HepG2 (cell line): Measurements from ENCODE around the gene NEDD4L. TPM values are rescaled to one million over a fixed set of nuclear protein-coding genes. Genes with fewer than 3 reads are reported as not detected.

ENCODE experiments used
- ARNTL ChIP-seq: sonication (generic); formaldehyde crosslinking; IDR thresholded peaks from 2 replicates; pipeline ENCODE4 v1.4.0; 2020; ENCODE audit warnings: mild to moderate bottlenecking, missing genetic modification reagents
- GABPB1 ChIP-seq: IDR thresholded peaks from 2 replicates; pipeline ENCODE4 v1.6.1; 2016; ENCODE audit warnings: mild to moderate bottlenecking, missing genetic modification reagents, moderate library complexity, missing compliant biosample characterization
- GTF3A ChIP-seq: sonication (generic); formaldehyde crosslinking; conservative IDR thresholded peaks from 2 replicates; pipeline ENCODE4 v1.4.0; 2020; ENCODE audit warnings: mild to moderate bottlenecking, missing genetic modification reagents
- HDAC1 ChIP-seq: sonication (generic); formaldehyde crosslinking; IDR thresholded peaks from 2 replicates; pipeline ENCODE4 v1.5.1; 2020; ENCODE audit warnings: mild to moderate bottlenecking, missing genetic modification reagents
- HOXA5 ChIP-seq: sonication (generic); formaldehyde crosslinking; IDR thresholded peaks from 2 replicates; pipeline ENCODE4 v1.4.0; 2020; ENCODE audit warnings: missing genetic modification reagents
- HOXA9 ChIP-seq: sonication (generic); formaldehyde crosslinking; IDR thresholded peaks from 2 replicates; pipeline ENCODE4 v1.8.1; 2022; ENCODE audit warnings: missing genetic modification reagents, mild to moderate bottlenecking, moderate library complexity, borderline replicate concordance
- KDM5B ChIP-seq: sonication (generic); formaldehyde crosslinking; IDR thresholded peaks from 2 replicates; pipeline ENCODE4 v1.4.0; 2020; ENCODE audit warnings: missing genetic modification reagents, mild to moderate bottlenecking, borderline replicate concordance
- MTA3 ChIP-seq: sonication (generic); formaldehyde crosslinking; IDR thresholded peaks from 2 replicates; pipeline ENCODE4 v1.4.0; 2020; ENCODE audit warnings: missing genetic modification reagents
- NCOA2 ChIP-seq: sonication (generic); formaldehyde crosslinking; IDR thresholded peaks from 2 replicates; pipeline ENCODE4 v1.8.0; 2022; ENCODE audit warnings: inconsistent platforms
- PCBP1 ChIP-seq: fragments of 200-400 bp; formaldehyde crosslinking; IDR thresholded peaks from 2 replicates; pipeline ENCODE4 v1.6.1; 2017; ENCODE audit warnings: mild to moderate bottlenecking, low read depth, low read length, borderline replicate concordance
- REPIN1 ChIP-seq: sonication (generic); formaldehyde crosslinking; IDR thresholded peaks from 2 replicates; pipeline ENCODE4 v1.8.0; 2022; ENCODE audit warnings: missing genetic modification reagents, low read depth, mild to moderate bottlenecking, borderline replicate concordance
- SIX1 ChIP-seq: sonication (generic); formaldehyde crosslinking; IDR thresholded peaks from 2 replicates; pipeline ENCODE4 v1.4.0; 2020; ENCODE audit warnings: missing genetic modification reagents, borderline replicate concordance
- SMAD3 ChIP-seq: sonication (generic); formaldehyde crosslinking; IDR thresholded peaks from 2 replicates; pipeline ENCODE4 v1.4.0; 2020; ENCODE audit warnings: missing genetic modification reagents
- SSRP1 ChIP-seq: IDR thresholded peaks from 2 replicates; pipeline ENCODE4 v1.6.1; 2016; ENCODE audit warnings: control low read depth
- TARDBP ChIP-seq: sonication (generic); formaldehyde crosslinking; IDR thresholded peaks from 2 replicates; pipeline ENCODE4 v1.8.0; 2022; ENCODE audit warnings: mild to moderate bottlenecking, missing genetic modification reagents
- U2AF1 ChIP-seq: fragments of 200-400 bp; formaldehyde crosslinking; optimal IDR thresholded peaks from 2 replicates; pipeline ENCODE3; 2017; ENCODE audit warnings: mild to moderate bottlenecking, low read depth, low read length
- XRCC5 ChIP-seq: fragments of 200-400 bp; formaldehyde crosslinking; optimal IDR thresholded peaks from 2 replicates; pipeline ENCODE3; 2017; ENCODE audit warnings: mild to moderate bottlenecking, low read length
- YY1 ChIP-seq: IDR thresholded peaks from 2 replicates; pipeline ENCODE4 v1.6.1; 2011; ENCODE audit warnings: low read length, low read depth, moderate library complexity, mild to moderate bottlenecking; ENCODE audit not compliant: insufficient read depth, insufficient replicate concordance
- ZFP37 ChIP-seq: sonication (generic); formaldehyde crosslinking; IDR thresholded peaks from 2 replicates; pipeline ENCODE4 v1.4.0; 2020; ENCODE audit warnings: missing genetic modification reagents, borderline replicate concordance
- ZNF205 ChIP-seq: IDR thresholded peaks from 2 replicates; pipeline ENCODE4 v1.6.1; 2018; ENCODE audit warnings: missing biosample characterization, missing genetic modification reagents
- ZNF235 ChIP-seq: sonication (generic); formaldehyde crosslinking; IDR thresholded peaks from 2 replicates; pipeline ENCODE4 v1.8.1; 2023; ENCODE audit warnings: mild to moderate bottlenecking, missing genetic modification reagents, borderline replicate concordance
- ZNF383 ChIP-seq: sonication (generic); formaldehyde crosslinking; IDR thresholded peaks from 2 replicates; pipeline ENCODE4 v1.4.0; 2020; ENCODE audit warnings: missing genetic modification reagents, mild to moderate bottlenecking, borderline replicate concordance
- ZNF557 ChIP-seq: sonication (generic); formaldehyde crosslinking; IDR thresholded peaks from 2 replicates; pipeline ENCODE4 v1.4.0; 2020; ENCODE audit warnings: missing genetic modification reagents
- ZNF850 ChIP-seq: sonication (generic); formaldehyde crosslinking; conservative IDR thresholded peaks from 2 replicates; pipeline ENCODE4 v1.9.0; 2021; ENCODE audit warnings: mild to moderate bottlenecking, missing genetic modification reagents
- ZSCAN29 ChIP-seq: sonication (generic); formaldehyde crosslinking; conservative IDR thresholded peaks from 2 replicates; pipeline ENCODE4 v1.4.0; 2020; ENCODE audit warnings: mild to moderate bottlenecking, missing genetic modification reagents
- polyA plus RNA-seq, 8 experiments: library from polyadenylated mRNA; depleted of rRNA in 3 of 8; stranded (reverse) in 7 of 8; unstranded in 1 of 8; fragments of >200 nt; fragmentation: Illumina TruSeq in 4 of 8; extraction: Trizol in 4 of 8; gene quantifications; 2 replicates each; pipeline versions ENCODE4 v1.2.1 to v1.2.3, GENCODE V29; 2011 to 2016; ENCODE audit warnings: low read depth in 4 of 8, missing spikeins in 1 of 8, mixed read lengths in 1 of 8; ENCODE audit not compliant: insufficient read depth in 1 of 8
- total RNA-seq, 5 experiments: library from RNA; depleted of rRNA; stranded (reverse); fragments of >200 nt; fragmentation: Illumina TruSeq; extraction: Trizol; gene quantifications; 2 replicates each; pipeline ENCODE4 v1.2.3, GENCODE V29; 2016; ENCODE audit warnings: low read depth in 1 of 5
- TF ChIP-seq, protein P1 (sequence below): sonication (generic); formaldehyde crosslinking; IDR thresholded peaks from 2 replicates; pipeline ENCODE4 v1.4.0; 2020; ENCODE audit warnings: missing genetic modification reagents
- TF ChIP-seq, protein P2 (sequence below), 2 experiments: fragments of 450-650 bp in 1 of 2; sonication (generic) in 1 of 2; formaldehyde crosslinking; IDR thresholded peaks; 2 replicates each; pipeline versions ENCODE4 v1.5.0 to v1.8.0; 2020 to 2022; ENCODE audit warnings: mild to moderate bottlenecking in 1 of 2, missing genetic modification reagents in 1 of 2

NEDD4L gene
- total and polyA plus RNA-seq, 2 of the 13 experiments (the other 11 are each of a cell fraction or from before 2014, with no cell fraction given), result 168 to 390 TPM

DNA sequence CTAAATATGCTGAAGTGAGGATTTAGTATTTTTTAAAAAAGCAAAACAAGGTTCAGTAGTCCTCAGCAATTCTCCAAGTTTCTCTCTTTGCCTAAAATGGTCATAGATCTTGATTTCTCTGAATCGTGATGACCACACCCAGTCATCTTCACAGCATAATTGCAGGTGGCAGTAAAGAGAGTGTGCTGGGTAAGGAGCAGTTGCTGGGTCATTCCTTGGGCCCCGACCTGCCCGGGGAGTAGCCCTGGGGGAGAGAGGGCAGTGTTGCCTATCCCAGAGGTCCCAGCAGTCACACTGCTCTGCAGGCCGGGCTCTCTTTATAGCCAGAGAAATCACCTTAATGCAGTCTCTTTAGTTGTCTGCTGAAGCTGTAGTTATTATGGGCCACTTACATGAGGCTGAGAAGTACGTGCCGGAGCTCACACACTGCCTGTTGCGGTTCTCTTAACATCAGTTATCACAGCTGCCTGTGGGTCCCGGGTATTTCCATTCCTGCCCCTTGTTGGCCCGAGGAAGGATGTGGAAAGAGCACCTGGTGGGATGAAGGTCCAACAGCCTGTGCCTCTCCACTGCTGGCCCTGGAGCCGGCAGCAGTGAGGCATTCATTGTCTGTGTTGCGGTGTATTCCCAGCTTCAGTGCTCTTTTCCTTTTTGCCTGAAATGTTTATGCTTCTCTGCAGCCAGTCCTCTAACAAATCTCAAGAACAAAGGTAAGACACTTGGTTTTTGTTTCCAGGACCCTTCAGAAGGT lies 354.8 kb downstream of the NEDD4L start (continued):
- TF ChIP-seq NCOA2 (peak; percentile 39; the same call in 1 of the 2 replicates), ZFP37 (CRISPR knock-in tag) (no peak), GABPB1 (CRISPR knock-in tag) (0 out of 2 replicates have a peak, but pooled peaks have one; percentile 16), REPIN1 (peak; percentile 37; the same call in 1 of the 2 replicates), SSRP1 (CRISPR knock-in tag) (no peak; the same call in 1 of the 2 replicates), YY1 (no peak), SIX1 (CRISPR knock-in tag) (0 out of 2 replicates have a peak, but pooled peaks have one; percentile 20), ZNF557 (CRISPR knock-in tag) (no peak), HOXA9 (CRISPR knock-in tag) (0 out of 2 replicates have a peak, but pooled peaks have one; percentile 41), PCBP1 (no peak), ZNF235 (CRISPR knock-in tag) (0 out of 2 replicates have a peak, but pooled peaks have one; percentile 34), ARNTL (CRISPR knock-in tag) (peak; percentile 60; the same call in 1 of the 2 replicates), U2AF1 (no peak), HOXA5 (CRISPR knock-in tag) (0 out of 2 replicates have a peak, but pooled peaks have one; percentile 3), ZNF383 (peak; percentile 93; the same call in 1 of the 2 replicates), HDAC1 (CRISPR knock-in tag) (no peak), ZNF850 (CRISPR knock-in tag) (no peak), ZSCAN29 (CRISPR knock-in tag) (peak; percentile 16; the same call in 1 of the 2 replicates), ZNF205 (CRISPR knock-in tag) (peak; percentile 81), TARDBP (CRISPR knock-in tag) (peak; percentile 47; the same call in 1 of the 2 replicates), KDM5B (peak; percentile 64), MTA3 (CRISPR knock-in tag) (no peak), GTF3A (CRISPR knock-in tag) (0 out of 2 replicates have a peak, but pooled peaks have one; percentile 68), XRCC5 (peak; percentile 67), SMAD3 (CRISPR knock-in tag) (peak; percentile 57)
- TF ChIP-seq, protein P1, sequence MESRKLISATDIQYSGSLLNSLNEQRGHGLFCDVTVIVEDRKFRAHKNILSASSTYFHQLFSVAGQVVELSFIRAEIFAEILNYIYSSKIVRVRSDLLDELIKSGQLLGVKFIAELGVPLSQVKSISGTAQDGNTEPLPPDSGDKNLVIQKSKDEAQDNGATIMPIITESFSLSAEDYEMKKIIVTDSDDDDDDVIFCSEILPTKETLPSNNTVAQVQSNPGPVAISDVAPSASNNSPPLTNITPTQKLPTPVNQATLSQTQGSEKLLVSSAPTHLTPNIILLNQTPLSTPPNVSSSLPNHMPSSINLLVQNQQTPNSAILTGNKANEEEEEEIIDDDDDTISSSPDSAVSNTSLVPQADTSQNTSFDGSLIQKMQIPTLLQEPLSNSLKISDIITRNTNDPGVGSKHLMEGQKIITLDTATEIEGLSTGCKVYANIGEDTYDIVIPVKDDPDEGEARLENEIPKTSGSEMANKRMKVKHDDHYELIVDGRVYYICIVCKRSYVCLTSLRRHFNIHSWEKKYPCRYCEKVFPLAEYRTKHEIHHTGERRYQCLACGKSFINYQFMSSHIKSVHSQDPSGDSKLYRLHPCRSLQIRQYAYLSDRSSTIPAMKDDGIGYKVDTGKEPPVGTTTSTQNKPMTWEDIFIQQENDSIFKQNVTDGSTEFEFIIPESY (CRISPR knock-in tag), result peak; percentile 98
- TF ChIP-seq, protein P2, sequence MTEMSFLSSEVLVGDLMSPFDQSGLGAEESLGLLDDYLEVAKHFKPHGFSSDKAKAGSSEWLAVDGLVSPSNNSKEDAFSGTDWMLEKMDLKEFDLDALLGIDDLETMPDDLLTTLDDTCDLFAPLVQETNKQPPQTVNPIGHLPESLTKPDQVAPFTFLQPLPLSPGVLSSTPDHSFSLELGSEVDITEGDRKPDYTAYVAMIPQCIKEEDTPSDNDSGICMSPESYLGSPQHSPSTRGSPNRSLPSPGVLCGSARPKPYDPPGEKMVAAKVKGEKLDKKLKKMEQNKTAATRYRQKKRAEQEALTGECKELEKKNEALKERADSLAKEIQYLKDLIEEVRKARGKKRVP (CRISPR knock-in tag; IDR thresholded peaks at IDR 0.05), result no peak
